DMS 273 (cell line): Measurements from ENCODE around the gene ING5.
"Not testable (repeated sequence)": the region's sequence is repeated elsewhere in the genome, so short reads cannot be mapped to it uniquely, and the experiment has no call there.

Experiments used
- DNase-seq: peaks from one replicate; lab custom pipeline; 2025; ENCODE audit not compliant: unreplicated experiment; lab: John Stamatoyannopoulos, UW

Gene ING5

DNA sequence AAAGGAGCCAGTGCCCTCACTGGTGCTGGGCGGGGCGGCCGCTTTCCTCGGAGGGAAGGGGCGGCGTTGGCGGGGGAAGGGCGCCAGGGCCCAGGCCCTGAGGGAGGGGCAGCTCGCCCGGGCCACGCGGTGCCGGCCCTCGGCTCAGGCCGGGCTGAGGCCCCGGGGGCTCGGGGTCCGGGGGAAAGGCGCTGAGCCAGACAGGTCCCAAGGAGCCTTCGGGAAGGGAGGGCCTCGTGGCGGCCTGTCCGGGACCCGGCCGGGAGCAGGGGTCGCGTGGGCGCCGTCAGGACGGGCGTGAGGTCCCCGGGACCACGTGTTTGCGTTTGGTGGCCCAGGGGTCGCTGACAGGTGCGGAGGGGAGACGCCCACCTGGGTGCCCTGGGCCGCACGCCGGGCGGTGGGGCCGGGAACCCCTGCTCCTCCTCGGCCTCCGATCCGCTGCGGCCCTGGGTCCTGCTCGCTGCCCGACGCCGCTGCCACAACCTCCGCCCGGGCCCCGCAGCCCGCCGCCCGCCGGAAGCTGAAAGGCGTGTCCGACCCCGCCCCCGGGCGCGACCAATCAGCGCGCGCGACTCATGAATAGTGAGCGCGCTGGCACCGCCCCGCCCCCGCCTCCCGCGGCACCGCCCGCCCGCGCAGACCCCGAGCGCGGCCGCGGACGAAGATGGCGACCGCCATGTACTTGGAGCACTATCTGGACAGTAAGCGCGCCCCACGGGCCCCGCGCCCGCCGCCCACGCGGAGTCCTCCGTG is at the start of gene ING5:
Gene ING5, plus strand, starts transcription at position 641 of the 756 bp plus-strand sequence. Its CDS starts 27 bp downstream, at position 668.
- DNase-seq: peak; percentile 98

DNA sequence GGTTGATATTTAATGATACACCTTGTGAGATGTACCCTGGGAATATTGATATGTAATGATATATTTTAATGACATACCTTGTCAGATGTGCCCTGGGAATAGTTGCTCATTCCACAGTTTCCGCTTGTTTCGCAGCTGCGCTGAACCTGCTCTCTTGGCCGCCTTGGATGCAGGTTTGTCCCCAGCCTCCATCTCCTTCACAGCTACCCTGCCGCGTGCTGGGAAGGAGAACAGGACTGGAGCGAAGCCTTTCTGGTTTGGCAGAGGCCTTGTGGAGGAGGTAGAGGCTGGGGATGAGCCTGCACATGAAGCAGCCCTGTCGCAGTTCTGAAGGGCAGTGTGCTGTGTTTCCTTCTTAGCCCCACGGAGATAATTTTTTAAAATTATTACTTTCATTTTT is 49.7 kb upstream of the ING5 start:
- DNase-seq: no peak

DNA sequence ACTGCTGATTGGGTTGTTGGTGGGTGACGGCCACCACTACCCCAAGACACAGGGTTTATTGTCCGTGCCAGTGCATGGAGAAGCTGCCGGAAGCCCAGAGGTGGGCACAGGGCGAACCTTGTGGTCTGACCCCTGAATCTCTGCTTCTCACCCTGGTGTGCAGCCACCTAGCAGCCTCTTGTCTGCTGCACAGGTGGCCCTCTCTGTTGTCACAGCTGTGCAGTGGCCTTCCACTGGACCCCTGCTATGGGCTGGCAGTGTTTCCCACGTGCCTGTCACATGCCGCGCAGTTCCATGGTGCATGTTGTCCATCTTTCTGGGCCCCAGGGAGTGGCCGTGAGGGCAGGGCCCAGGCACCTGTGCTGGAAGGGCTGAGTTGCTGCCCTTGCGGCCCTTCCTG is 49.1 kb upstream of the ING5 start:
- DNase-seq: no peak

DNA sequence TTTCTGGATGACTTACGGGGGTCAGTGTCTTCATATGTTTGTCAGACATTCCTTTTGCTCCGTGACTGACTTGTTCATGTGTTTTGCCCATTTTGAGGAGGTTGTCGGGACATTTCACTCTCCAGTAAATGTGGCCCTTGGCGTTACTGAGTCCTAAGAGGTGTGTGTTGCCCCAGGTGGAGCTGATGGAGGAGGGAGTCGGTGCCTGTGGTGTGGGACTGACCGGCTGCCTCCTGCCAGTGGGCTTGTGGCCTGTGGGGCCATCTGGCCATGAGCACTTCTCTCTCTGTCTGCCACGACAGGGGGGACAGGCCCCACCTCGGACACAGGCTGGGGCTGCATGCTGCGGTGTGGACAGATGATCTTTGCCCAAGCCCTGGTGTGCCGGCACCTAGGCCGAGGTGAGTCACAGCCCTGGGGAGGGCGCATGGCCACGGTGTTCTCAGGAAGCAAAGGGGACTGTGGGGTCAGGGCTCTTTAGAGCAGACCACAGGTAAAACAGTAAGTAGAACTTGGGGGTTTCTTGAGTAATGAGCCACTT is 48.6 kb upstream of the ING5 start:
- no peak for DNase-seq

DNA sequence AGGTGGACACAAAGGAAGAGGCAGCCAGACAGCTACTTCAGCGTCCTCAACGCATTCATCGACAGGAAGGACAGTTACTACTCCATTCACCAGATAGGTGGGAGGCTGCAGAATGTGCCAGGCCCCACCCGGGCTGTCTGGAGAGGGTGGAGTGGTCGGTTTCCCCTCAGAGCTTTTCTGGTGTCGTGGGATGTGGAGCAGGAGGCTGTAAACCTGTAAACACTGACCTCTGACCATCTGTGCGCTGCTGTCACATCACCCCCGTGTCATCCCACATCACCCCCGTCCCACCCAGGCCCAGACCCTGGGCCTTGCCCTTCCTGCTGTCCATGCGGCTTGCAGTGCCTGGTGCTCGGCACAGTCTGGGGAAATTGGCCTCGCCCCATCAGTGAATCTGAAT is 47.3 kb upstream of the ING5 start:
- DNase-seq: no peak

DNA sequence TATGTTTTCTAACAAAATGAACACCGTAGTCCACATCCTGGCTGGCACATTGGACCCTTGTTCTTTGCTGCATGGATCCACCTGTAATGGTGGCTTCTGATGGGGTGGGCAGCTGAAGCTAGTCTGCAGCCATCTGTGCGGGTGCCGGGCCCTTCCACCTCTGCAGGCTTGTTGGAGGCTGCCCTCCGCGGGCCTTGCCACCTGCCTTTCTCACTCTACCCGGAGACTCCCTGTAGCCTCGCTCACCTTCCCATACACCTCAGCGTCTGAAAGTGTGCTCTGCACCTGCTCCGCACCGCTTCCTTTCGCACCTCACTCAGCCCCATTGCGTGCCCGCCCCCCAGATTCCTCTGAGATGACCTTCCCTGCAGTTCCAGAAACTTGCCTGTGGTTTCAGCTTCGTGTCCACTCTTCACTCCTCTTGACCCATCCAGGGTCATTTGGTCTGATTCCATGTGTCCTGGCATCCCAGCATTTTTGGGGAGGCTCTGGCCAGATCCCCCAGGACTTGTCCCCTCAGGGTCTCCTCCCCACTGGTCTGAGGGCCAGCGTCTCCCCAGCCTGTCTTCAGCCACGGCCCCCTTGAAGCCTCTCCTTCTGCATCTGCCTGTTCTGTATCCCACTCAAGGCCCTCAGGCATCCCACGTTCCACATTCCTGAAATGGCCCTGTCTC is 46.2 kb upstream of the ING5 start:
- DNase-seq: no peak

DNA sequence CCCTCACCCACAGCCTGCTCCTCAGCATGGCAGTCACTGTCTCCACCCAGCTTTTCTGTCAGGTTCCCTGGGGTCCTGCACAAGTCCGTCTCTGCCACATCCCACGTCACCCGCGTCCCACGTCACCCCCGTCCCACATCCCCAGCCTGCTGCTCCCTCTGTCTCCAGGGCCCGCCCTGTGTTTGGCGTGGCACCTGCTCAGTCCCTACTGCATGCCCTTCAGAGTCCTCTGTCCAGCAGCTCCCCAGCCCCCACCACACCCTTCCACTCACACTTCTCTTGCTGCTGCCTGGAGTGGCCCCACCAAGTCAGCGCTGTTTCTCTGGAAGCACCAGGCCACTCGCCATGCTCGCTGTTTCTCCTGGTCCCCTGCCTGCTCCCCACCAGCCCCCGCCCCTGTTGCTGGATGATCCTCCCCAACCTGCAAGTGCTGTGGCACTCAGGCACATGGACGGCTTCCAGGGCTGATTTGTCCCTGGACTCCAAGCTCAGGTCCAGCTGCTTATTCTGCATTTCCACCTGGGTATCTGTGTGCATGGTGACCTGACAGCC is 45.6 kb upstream of the ING5 start:
- no peak for DNase-seq

DNA sequence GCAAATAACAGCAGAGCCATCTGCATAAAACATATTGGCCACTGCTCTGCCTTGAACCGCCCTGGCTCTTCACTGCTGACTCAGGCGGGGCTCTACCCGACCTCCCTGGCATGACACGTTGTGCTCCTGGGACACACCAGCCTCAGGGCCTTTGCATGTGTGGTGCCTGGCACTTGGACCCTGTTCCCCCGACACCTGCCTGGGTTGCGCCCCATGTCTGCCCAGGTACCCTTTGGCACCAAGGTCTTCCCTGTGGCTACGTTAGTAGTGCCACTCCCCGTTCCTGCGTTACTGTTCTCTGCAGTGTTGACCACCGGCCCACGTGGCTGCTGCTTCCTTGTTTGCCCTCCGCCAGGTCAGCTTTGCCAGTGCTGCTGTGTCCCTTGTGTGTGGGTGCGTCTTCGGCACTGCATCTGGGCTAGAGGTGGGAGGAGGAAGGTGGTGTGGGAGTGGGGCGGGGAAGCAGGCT is 44.0 kb upstream of the ING5 start:
- no peak for DNase-seq

DNA sequence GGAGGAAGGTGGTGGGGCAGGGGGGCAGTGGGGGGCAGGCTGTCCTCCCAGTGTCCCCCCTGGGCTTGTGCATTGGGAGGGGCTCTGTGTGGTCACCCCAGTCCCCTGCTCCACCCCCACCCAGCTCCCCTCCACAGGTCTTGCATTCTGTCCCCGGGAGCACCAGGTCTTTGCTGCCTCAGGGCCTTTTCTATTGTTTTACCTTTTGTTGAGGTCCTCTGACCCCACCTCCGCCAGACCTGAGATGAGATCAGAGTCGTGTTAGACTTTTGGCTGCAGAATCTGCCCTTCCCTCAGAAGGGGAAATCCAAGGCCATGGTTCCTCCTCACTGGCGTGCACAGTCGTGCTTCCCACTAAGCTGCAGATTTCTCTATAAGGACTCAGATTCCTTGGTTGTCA is 43.5 kb upstream of the ING5 start:
- no peak for DNase-seq

DNA sequence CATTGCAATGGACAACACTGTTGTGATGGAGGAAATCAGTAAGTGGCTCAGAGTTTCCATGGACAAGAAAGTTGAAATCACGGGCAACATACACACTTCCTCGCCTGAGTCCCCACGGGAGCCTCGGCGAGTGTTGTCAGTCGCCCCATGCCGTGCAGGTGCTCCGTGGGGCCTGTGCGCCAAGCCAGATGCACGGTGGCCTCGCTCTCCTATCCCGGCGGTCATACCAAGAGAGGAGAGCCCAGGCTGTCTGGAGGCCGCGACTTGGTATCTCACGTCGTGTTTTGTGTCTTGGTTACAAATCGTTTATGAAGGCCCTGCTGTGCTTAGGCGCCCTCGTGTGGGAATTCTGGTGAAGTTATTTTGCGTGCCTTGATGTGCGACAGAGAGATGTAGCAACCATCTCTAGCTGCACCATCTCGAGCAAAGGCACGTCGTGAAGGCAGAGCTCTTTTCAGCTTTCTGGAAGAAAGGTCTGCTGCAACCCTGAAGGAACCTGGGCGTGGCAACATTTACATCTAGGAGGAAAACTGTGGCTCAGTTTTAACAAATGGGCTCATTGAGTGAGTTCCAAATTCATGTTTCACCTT is 42.6 kb upstream of the ING5 start:
- DNase-seq: peak; percentile 82

DNA sequence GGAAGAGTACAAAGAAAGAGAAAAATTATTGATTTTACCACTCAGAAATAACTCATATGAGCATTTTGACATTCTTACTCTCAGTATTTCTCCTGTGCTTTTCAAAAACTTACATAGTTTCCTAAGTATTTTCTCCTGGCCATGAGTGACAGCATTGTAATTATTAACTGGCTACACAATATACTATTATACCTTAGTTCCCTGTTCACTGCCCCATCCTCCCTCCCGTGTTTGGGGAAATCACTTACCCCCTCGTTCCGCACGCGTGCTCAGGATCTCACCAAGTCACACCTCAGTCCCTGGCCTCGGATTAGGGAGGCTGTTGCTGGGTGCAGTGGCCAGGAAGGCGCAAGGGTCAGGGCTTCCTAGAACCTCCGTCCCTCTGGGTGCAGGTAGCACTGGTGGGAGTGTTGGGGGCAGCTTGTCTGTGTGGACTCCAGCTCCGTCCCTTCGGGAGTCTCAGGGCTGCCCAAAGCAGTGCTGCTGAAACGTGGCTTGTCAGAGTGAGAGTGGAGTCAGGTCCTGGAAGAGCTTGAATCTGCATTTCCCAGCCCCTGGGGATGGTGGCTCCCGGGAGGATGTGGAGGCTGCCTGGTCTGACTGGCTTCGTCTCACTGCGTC is 41.1 kb upstream of the ING5 start:
- DNase-seq: no peak

DNA sequence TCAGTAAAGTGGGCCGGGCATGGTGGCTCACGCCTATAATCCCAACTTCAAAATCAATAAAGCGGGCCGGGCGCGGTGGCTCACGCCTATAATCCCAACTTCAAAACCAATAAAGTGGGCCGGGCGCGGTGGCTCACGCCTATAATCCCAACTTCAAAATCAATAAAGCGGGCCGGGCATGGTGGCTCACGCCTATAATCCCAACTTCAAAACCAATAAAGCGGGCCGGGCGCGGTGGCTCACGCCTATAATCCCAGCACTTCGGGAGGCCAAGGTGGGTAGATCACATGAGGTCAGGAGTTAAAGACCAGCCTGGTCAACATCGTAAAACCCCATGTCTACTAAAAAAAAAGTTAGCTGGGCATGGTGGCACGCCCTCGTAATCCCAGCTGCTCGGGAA is 39.1 kb upstream of the ING5 start:
- DNase-seq: not testable (repeated sequence)

DNA sequence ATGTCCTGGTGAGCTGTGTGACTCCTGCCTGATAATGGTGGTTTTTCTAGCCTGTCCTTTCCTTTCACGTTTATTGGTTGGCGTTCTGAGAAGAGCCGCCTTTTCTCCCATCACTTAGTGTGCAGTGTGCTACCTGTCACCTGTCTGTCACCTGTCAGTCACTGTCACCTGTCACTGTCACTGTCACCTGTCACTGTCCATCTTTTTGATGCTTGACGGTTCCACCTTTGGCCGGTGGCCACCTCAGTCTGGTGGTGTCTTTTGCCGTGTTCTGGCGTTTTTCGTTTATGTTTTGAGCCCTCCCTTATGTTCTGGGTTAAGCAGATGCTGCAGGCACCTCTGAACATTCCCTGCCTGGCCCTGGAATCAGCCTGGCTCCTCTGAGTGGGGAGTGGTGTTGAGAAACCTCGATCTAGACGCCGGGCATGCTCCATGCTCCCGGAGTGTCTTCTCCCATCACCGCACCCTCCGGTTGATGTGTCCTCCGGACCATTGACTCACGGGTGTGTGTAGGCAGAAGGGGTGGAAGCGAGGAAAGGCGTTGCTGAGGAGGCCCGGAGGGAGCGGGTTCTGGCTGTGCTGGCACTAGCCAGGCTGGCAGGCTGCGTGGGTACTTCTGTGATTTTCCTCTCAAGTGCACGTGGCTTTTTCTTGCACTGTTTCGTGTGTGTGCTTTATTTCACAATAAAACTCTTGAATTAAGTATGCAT is 36.0 kb upstream of the ING5 start:
- DNase-seq: no peak

DNA sequence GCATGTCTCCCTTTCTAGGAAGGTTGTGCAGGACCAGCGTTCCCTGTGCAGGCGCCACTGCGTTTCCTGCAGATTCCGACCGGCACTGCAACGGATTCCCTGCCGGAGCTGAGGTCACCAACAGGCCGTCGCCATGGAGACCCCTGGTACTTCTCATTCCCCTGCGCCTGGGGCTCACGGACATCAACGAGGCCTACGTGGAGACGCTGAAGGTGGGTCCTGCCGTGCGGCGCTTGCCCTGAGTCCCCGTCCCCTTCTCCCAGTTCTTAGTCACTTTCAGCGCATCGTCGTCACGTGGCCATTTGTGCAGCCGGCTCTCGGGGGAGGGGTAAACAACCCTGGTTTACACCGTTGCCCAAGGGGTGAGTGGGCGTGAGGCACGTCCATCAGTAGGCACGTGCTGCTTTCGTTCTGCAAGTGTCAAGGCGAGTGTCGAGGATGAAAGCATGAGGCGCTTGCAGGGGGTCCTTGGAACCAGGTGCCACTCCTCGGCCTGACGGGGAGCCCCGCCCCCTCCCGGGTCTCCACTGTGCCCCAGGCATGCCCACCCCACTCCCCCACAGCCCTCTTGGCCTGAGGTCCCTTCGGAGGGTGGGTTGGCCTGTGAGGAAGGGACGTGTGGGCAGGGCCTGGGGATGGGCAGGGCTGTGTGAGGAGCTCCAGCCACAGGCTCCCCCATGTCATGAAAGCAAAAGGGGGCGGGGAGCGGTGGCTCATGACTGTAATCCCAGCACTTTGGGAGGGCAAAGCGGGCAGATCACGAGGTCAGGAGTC is 35.0 kb upstream of the ING5 start:
- DNase-seq: no peak

DNA sequence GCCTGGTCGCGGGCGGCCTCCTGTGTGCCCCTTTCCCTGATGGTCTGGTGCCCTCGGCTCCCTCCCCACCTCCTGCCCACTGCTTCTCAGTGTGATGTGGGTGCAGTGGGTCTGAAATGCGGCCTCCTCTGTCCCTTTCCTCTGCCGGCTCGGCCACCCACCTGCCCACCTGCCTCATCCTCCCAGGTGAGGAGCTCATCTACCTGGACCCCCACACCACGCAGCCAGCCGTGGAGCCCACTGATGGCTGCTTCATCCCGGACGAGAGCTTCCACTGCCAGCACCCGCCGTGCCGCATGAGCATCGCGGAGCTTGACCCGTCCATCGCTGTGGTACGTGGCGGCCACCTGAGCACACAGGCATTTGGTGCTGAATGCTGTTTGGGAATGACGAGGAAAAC is 33.5 kb upstream of the ING5 start:
- DNase-seq: no peak

DNA sequence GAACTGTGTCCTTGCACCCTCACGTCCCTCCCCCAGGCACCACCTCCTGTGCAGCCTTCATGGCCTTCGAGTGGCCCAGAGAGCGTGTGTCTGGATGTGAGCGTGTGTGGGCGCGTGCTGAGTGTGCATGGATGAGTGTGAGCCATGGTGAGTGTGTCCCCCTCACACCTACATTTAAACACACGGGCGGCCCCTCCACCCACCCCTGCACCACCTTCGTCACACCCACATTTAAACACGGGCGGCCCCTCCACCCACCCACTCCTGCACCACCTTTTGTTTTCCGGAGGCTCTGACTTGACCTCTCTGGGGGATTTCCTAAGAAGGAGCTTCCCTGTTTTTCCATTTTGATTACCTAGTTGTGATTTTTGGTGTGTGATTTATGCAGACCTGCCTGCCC is 33.0 kb upstream of the ING5 start:
- no peak for DNase-seq

DNA sequence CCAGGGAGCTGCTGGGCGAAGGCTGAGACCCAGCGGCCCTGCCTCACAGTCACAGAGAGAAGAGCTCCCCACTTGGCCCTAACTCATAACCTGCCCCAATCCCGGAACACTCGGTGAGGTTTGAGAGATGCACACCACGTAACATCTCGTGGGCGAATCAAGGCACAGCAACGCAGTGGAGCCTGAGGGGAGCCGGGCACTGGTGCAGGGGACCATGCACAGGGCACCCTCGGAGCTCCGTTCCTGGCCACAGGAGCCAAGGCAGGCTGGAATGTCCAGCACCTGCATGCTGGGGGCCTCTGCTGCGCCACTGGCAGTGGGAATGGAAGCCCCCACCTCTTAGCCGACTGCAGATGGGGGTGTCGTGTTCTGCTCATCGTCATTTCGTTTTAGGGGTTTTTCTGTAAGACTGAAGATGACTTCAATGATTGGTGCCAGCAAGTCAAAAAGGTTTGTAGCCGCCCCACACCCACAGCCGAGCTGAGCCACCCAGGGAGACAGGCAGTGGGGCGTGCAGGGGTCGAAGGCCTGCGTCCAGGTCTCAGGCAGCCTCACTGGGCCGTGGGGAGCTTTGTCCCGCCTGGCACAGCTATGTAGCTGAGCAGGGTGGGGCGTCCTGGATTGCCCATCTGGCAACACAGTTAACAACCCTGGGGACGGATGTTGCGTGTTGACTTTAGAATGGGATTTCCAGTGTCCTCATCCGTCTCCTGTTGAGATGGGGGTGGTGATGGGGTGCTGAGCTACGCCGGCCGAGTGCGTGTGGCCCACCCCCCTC is 31.3 kb upstream of the ING5 start:
- no peak for DNase-seq

DNA sequence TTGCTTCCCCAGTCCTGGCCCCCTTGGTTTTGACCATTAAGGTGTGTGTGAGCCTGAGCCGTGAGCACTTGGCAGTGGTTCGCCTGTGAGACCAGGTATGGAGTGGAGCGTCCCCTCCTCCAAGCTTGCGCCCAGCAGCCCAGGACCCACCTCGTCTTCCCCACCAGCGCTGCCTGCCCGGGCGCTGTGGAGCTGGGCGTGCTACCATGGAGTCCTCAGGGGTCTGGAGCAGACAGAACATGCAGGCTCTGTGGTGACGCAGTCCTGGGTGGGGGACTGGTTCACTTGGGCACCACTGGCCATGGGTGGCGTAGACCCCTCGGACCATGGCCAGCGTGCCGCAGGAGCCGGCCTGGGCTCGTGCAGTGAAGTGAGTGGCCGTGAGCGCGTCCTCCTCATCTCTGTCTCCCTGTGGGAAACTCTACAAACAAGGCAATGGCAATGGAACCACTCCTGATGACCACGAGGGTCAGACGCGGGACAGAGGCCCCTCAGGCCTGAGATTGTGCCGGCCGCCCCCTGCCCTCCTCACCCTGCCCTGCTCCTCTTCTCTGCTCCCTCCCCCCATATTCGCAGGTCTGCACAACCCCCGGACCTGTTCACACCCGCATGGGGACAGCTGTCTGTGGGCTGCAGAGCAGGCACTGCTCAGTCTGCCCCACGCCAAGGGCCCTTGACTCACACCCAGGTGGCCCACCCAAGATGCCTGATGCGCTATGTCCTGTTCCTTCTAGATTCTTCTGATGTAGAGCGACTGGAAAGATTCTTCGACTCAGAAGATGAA is 30.2 kb upstream of the ING5 start:
- DNase-seq: no peak
